Measurements from ENCODE around the gene KCNIP4.

DNA sequence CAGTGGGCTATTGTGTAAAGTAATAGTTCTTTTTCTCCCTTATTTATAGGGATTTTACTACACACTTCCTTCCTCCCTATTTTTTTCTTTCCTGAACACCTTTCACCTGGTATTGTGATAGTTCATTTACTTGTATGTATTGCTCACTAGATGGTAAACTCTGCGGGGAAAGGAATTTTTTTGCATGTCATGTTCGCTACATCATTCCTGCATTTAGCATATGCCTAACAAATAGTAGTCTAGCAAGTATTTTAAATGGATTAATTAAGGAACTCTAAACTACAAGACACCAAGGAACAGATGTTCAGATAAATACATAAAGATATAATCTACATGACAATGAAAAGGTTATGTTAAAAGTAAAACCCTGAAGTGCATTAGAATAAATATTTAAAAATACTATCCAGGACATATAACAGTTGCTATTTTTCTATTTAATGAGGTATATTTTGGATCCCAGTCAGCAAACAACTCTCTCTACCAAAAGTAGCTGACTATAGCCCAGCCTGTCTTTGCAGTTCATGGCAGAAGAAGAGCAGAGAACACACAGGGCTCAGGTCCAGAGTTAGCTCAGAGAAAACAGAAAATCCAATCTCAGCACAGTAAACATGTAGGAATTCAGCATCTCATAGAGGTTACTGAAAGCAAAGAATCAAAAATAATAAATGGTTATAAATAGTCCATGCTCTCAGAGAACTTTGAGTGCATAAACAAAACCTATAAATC lies 1160.5 kb downstream of the KCNIP4 start:
- TF ChIP-seq, protein P1, sequence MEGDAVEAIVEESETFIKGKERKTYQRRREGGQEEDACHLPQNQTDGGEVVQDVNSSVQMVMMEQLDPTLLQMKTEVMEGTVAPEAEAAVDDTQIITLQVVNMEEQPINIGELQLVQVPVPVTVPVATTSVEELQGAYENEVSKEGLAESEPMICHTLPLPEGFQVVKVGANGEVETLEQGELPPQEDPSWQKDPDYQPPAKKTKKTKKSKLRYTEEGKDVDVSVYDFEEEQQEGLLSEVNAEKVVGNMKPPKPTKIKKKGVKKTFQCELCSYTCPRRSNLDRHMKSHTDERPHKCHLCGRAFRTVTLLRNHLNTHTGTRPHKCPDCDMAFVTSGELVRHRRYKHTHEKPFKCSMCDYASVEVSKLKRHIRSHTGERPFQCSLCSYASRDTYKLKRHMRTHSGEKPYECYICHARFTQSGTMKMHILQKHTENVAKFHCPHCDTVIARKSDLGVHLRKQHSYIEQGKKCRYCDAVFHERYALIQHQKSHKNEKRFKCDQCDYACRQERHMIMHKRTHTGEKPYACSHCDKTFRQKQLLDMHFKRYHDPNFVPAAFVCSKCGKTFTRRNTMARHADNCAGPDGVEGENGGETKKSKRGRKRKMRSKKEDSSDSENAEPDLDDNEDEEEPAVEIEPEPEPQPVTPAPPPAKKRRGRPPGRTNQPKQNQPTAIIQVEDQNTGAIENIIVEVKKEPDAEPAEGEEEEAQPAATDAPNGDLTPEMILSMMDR (conservative IDR thresholded peaks at IDR 0.05), result no peak
- TF ChIP-seq EZH2 (IDR thresholded peaks at IDR 0.05; ENCODE audit: low read depth), result no peak
